ENCODE data around the gene C1QC. TPM values are rescaled to one million over a fixed set of nuclear protein-coding genes. Genes with fewer than 3 reads are reported as not detected.
"Not testable (repeated sequence)": the region's sequence is repeated elsewhere in the genome, so short reads cannot be mapped to it uniquely, and the experiment has no call there.

C1QC gene
- total and polyA plus RNA-seq, 4 experiments from 2014 or later = 3.3 to 3.8 TPM; not detected in 2

- intact Hi-C loops (cut with micrococcal nuclease) = no loop called here
- CTCF ChIA-PET (ENCODE audit: partially characterized antibody) = no interaction called here
- no peaks in the 10 kb centered on the region for H3K36me3 ChIP-seq (ENCODE audit: insufficient read depth, low read length)
- no peak for DNase-seq
- H3K27me3 Mint-ChIP-seq = peaks cover 11 to 29% of the 10 kb centered on the region in 2 donors
- peaks cover 0 to 4% (median 0%) of the 10 kb centered on the region in 8 donors for H3K9me3 Mint-ChIP-seq
- H3K27me3 ChIP-seq (ENCODE audit: insufficient read depth, low read length) = no peaks in the 10 kb centered on the region
- no peaks in the 10 kb centered on the region for H3K9me3 ChIP-seq (ENCODE audit: control insufficient read depth in 1 of 2, low read length in 2 of 2)
- H3K36me3 Mint-ChIP-seq = no peaks in the 10 kb centered on the region
- POLR2A ChIA-PET (ENCODE audit: partially characterized antibody) = no interaction called here
- H3K4me3 ChIP-seq (ENCODE audit: low read length in 2 of 2) = no peak overlapping the region
- H3K4me1 Mint-ChIP-seq = no peaks in the 10 kb centered on the region
- H3K4me1 ChIP-seq (ENCODE audit: insufficient read depth, low read length) = no peaks in the 10 kb centered on the region
- no peak overlapping the region for H3K27ac ChIP-seq (ENCODE audit: low read depth, low read length)
- no peak overlapping the region for H3K27ac Mint-ChIP-seq
- no peak overlapping the region for H3K4me3 Mint-ChIP-seq
Measured at GRCh38 chr1:22662986-22663408, 19.6 kb downstream of the C1QC start.

- no peak for DNase-seq
- Mint-ChIP-seq H3K4me3 (no peak overlapping the region), H3K27ac (no peak overlapping the region), H3K4me1 (no peaks in the 10 kb centered on the region), H3K36me3 (no peaks in the 10 kb centered on the region), H3K9me3 (no peaks in the 10 kb centered on the region), H3K27me3 (peaks cover 16 to 29% of the 10 kb centered on the region in 2 donors)
- Histone ChIP-seq H3K27me3 (ENCODE audit: insufficient read depth, low read length) (no peaks in the 10 kb centered on the region), H3K9me3 (ENCODE audit: control insufficient read depth in 1 of 2, low read length in 2 of 2) (no peaks in the 10 kb centered on the region), H3K27ac (ENCODE audit: low read depth, low read length) (no peak overlapping the region), H3K4me1 (ENCODE audit: insufficient read depth, low read length) (no peaks in the 10 kb centered on the region), H3K36me3 (ENCODE audit: insufficient read depth, low read length) (no peaks in the 10 kb centered on the region), H3K4me3 (ENCODE audit: low read length in 2 of 2) (no peak overlapping the region)
- intact Hi-C loops (cut with micrococcal nuclease) = no loop called here
- POLR2A ChIA-PET (ENCODE audit: partially characterized antibody) = no interaction called here
- CTCF ChIA-PET (ENCODE audit: partially characterized antibody) = no interaction called here
Measured at GRCh38 chr1:22665752-22666151, 22.3 kb downstream of the C1QC start.

GRCh38 chr1:22666412-22666811, 23.0 kb downstream of the C1QC start:
- no peaks in the 10 kb centered on the region for H3K36me3 ChIP-seq (ENCODE audit: insufficient read depth, low read length)
- no peaks in the 10 kb centered on the region for H3K4me1 ChIP-seq (ENCODE audit: insufficient read depth, low read length)
- Mint-ChIP-seq H3K36me3 (no peaks in the 10 kb centered on the region), H3K27me3 (peaks cover 18 to 34% of the 10 kb centered on the region in 2 donors), H3K4me3 (no peak overlapping the region), H3K4me1 (no peaks in the 10 kb centered on the region), H3K27ac (no peak overlapping the region), H3K9me3 (no peaks in the 10 kb centered on the region)
- ChIA-PET CTCF (ENCODE audit: partially characterized antibody) (no interaction called here), POLR2A (ENCODE audit: partially characterized antibody) (no interaction called here)
- H3K9me3 ChIP-seq (ENCODE audit: control insufficient read depth in 1 of 2, low read length in 2 of 2) = no peaks in the 10 kb centered on the region
- intact Hi-C loops (cut with micrococcal nuclease) = no loop called here
- DNase-seq = no peak
- no peak overlapping the region for H3K4me3 ChIP-seq (ENCODE audit: low read length in 2 of 2)
- no peaks in the 10 kb centered on the region for H3K27me3 ChIP-seq (ENCODE audit: insufficient read depth, low read length)
- H3K27ac ChIP-seq (ENCODE audit: low read depth, low read length) = no peak overlapping the region

- not testable (repeated sequence) for H3K4me1 Mint-ChIP-seq
Measured at GRCh38 chr1:22668840-22669239, 25.4 kb downstream of the C1QC start.

GRCh38 chr1:22670352-22670975, 27.0 kb downstream of the C1QC start:
- ChIA-PET POLR2A (ENCODE audit: partially characterized antibody) (no interaction called here), CTCF (ENCODE audit: partially characterized antibody) (no interaction called here)
- H3K36me3 Mint-ChIP-seq = no peaks in the 10 kb centered on the region
- Histone ChIP-seq H3K4me1 (ENCODE audit: insufficient read depth, low read length) (no peaks in the 10 kb centered on the region), H3K27me3 (ENCODE audit: insufficient read depth, low read length) (peaks cover 9% of the 10 kb centered on the region), H3K4me3 (ENCODE audit: low read length in 2 of 2) (no peak overlapping the region), H3K27ac (ENCODE audit: low read depth, low read length) (no peak overlapping the region), H3K9me3 (ENCODE audit: control insufficient read depth in 1 of 2, low read length in 2 of 2) (no peaks in the 10 kb centered on the region), H3K36me3 (ENCODE audit: insufficient read depth, low read length) (no peaks in the 10 kb centered on the region)
- no peak overlapping the region for H3K27ac Mint-ChIP-seq
- intact Hi-C loops (cut with micrococcal nuclease) = no loop called here
- no peaks in the 10 kb centered on the region for H3K9me3 Mint-ChIP-seq
- no peaks in the 10 kb centered on the region for H3K4me1 Mint-ChIP-seq
- H3K27me3 Mint-ChIP-seq = peaks cover 22 to 49% of the 10 kb centered on the region in 2 donors
- no peak for DNase-seq
- no peak overlapping the region for H3K4me3 Mint-ChIP-seq

More at GRCh38 chr1:22668840-22669239, 25.4 kb downstream of the C1QC start:
- H3K4me3 Mint-ChIP-seq; H3K27me3 ChIP-seq (ENCODE audit: insufficient read depth, low read length); H3K9me3 Mint-ChIP-seq; H3K4me1 ChIP-seq (ENCODE audit: insufficient read depth, low read length); DNase-seq; H3K27ac ChIP-seq (ENCODE audit: low read depth, low read length); H3K36me3 ChIP-seq (ENCODE audit: insufficient read depth, low read length); intact Hi-C loops (cut with micrococcal nuclease); H3K9me3 ChIP-seq (ENCODE audit: control insufficient read depth in 1 of 2, low read length in 2 of 2); POLR2A ChIA-PET (ENCODE audit: partially characterized antibody); H3K4me3 ChIP-seq (ENCODE audit: low read length in 2 of 2); CTCF ChIA-PET (ENCODE audit: partially characterized antibody); H3K36me3 Mint-ChIP-seq: not testable (repeated sequence)
- peaks cover 25 to 43% of the 10 kb centered on the region in 2 donors for H3K27me3 Mint-ChIP-seq
- peak overlapping the region in 1 of 7 donors; percentile 71 for H3K27ac Mint-ChIP-seq

- no peak overlapping the region for H3K27ac ChIP-seq (ENCODE audit: low read depth, low read length)
- ChIA-PET CTCF (ENCODE audit: partially characterized antibody) (no interaction called here), POLR2A (ENCODE audit: partially characterized antibody) (no interaction called here)
- no peaks in the 10 kb centered on the region for H3K9me3 ChIP-seq (ENCODE audit: control insufficient read depth in 1 of 2, low read length in 2 of 2)
- H3K4me3 Mint-ChIP-seq = no peak overlapping the region
- H3K4me3 ChIP-seq (ENCODE audit: low read length in 2 of 2) = no peak overlapping the region
- no peaks in the 10 kb centered on the region for H3K9me3 Mint-ChIP-seq
- peaks cover 22 to 49% of the 10 kb centered on the region in 2 donors for H3K27me3 Mint-ChIP-seq
- no peak for DNase-seq
- peaks cover 9% of the 10 kb centered on the region for H3K27me3 ChIP-seq (ENCODE audit: insufficient read depth, low read length)
- H3K36me3 Mint-ChIP-seq = no peaks in the 10 kb centered on the region
- no peaks in the 10 kb centered on the region for H3K4me1 ChIP-seq (ENCODE audit: insufficient read depth, low read length)
- no peaks in the 10 kb centered on the region for H3K36me3 ChIP-seq (ENCODE audit: insufficient read depth, low read length)
- H3K4me1 Mint-ChIP-seq = no peaks in the 10 kb centered on the region
- H3K27ac Mint-ChIP-seq = no peak overlapping the region
- intact Hi-C loops (cut with micrococcal nuclease) = no loop called here
Measured at GRCh38 chr1:22671999-22672398, 28.6 kb downstream of the C1QC start.

GRCh38 chr1:22673486-22674409, 30.3 kb downstream of the C1QC start:
- H3K4me3 Mint-ChIP-seq = no peak overlapping the region
- Histone ChIP-seq H3K4me3 (ENCODE audit: low read length in 2 of 2) (no peak overlapping the region), H3K4me1 (ENCODE audit: insufficient read depth, low read length) (no peaks in the 10 kb centered on the region), H3K27me3 (ENCODE audit: insufficient read depth, low read length) (peaks cover 9% of the 10 kb centered on the region), H3K9me3 (ENCODE audit: control insufficient read depth in 1 of 2, low read length in 2 of 2) (no peaks in the 10 kb centered on the region), H3K36me3 (ENCODE audit: insufficient read depth, low read length) (no peaks in the 10 kb centered on the region), H3K27ac (ENCODE audit: low read depth, low read length) (no peak overlapping the region)
- CTCF ChIA-PET (ENCODE audit: partially characterized antibody) = no interaction called here
- intact Hi-C loops (cut with micrococcal nuclease) = no loop called here
- H3K4me1 Mint-ChIP-seq = no peaks in the 10 kb centered on the region
- H3K9me3 Mint-ChIP-seq = no peaks in the 10 kb centered on the region
- DNase-seq = no peak
- H3K27ac Mint-ChIP-seq = no peak overlapping the region
- H3K27me3 Mint-ChIP-seq = peaks cover 20 to 45% of the 10 kb centered on the region in 2 donors
- POLR2A ChIA-PET (ENCODE audit: partially characterized antibody) = no interaction called here
- no peaks in the 10 kb centered on the region for H3K36me3 Mint-ChIP-seq
